CD14-positive monocyte (primary cell): ENCODE results near the gene UBE2G2. TPM values are rescaled to one million over a fixed set of nuclear protein-coding genes. Genes with fewer than 3 reads are reported as not detected.

Experiments
- DNase-seq, 3 donors: peaks; one replicate each; pipeline ENCODE4 v3.0.0-alpha.2; 2011 to 2022
- H2AFZ ChIP-seq: 2 replicates; pipeline ENCODE4 v1.6.0; 2012; ENCODE audit warnings: mild to moderate bottlenecking, low read depth, low read length, inconsistent platforms; ENCODE audit not compliant: insufficient read depth, poor library complexity, severe bottlenecking
- H3K27ac ChIP-seq, 2 donors: 1 replicate in 1 of 2; 2 replicates in 1 of 2; pipeline ENCODE4 v1.5.1; 2012 to 2013; ENCODE audit warnings: low read length in 2 of 2, control low read depth in 1 of 2, inconsistent platforms in 1 of 2, low read depth in 1 of 2, mild to moderate bottlenecking in 1 of 2
- H3K27me3 ChIP-seq, 2 donors: one replicate each; pipeline versions ENCODE4 v1.6.0 to v1.6.1; 2011 to 2013; ENCODE audit warnings: low read length in 2 of 2; ENCODE audit not compliant: control insufficient read depth in 2 of 2, insufficient read depth in 2 of 2
- H3K36me3 ChIP-seq, 2 donors: replicated peaks in 1 of 2; 1 replicate in 1 of 2; 2 replicates in 1 of 2; pipeline versions ENCODE4 v1.5.1 to v1.6.1; 2012 to 2013; ENCODE audit warnings: low read length in 2 of 2, control low read depth in 1 of 2, inconsistent platforms in 1 of 2, mild to moderate bottlenecking in 1 of 2; ENCODE audit not compliant: insufficient read depth in 2 of 2, control insufficient read depth in 1 of 2
- H3K4me1 ChIP-seq, 2 donors: 1 replicate in 1 of 2; 2 replicates in 1 of 2; pipeline versions ENCODE4 v1.5.1 to v1.6.1; 2012 to 2013; ENCODE audit warnings: low read length in 2 of 2, control low read depth in 1 of 2, inconsistent platforms in 1 of 2, mild to moderate bottlenecking in 1 of 2, moderate library complexity in 1 of 2; ENCODE audit not compliant: insufficient read depth in 2 of 2, control insufficient read depth in 1 of 2
- H3K4me2 ChIP-seq: replicated peaks from 2 replicates; pipeline ENCODE3; 2012; ENCODE audit warnings: low read length, moderate library complexity, mild to moderate bottlenecking; ENCODE audit not compliant: poor library complexity, severe bottlenecking; ENCODE audit errors: extremely low read depth
- H3K4me3 ChIP-seq, 3 experiments: fragments of 200-600 bp in 1 of 3; sonication (generic) in 1 of 3; replicated peaks in 1 of 3; 1 replicate in 2 of 3; 2 replicates in 1 of 3; pipeline ENCODE4 v1.5.1; 2011 to 2013; ENCODE audit warnings: low read length in 3 of 3, mild to moderate bottlenecking in 3 of 3, control low read depth in 2 of 3, low read depth in 2 of 3, inconsistent platforms in 1 of 3, moderate library complexity in 1 of 3
- H3K79me2 ChIP-seq: 2 replicates; pipeline ENCODE4 v1.6.0; 2012; ENCODE audit warnings: mild to moderate bottlenecking, control low read depth, inconsistent platforms, low read length, moderate library complexity; ENCODE audit not compliant: insufficient read depth
- H3K9ac ChIP-seq: 2 replicates; pipeline ENCODE4 v1.6.0; 2017; ENCODE audit warnings: low read length, mild to moderate bottlenecking; ENCODE audit not compliant: insufficient read depth, poor library complexity, severe bottlenecking
- H3K9me3 ChIP-seq, 2 donors: replicated peaks in 1 of 2; 1 replicate in 1 of 2; 2 replicates in 1 of 2; pipeline versions ENCODE4 v1.5.1 to v1.6.1; 2012 to 2013; ENCODE audit warnings: low read length in 2 of 2, control low read depth in 1 of 2; ENCODE audit not compliant: control insufficient read depth in 1 of 2, insufficient read depth in 1 of 2
- H4K20me1 ChIP-seq: 2 replicates; pipeline ENCODE4 v1.6.0; 2012; ENCODE audit warnings: mild to moderate bottlenecking, low read length, control low read depth, moderate library complexity; ENCODE audit not compliant: insufficient read depth
- H3K27ac Mint-ChIP-seq, 7 donors: one replicate each; pipeline ENCODE4 v1.8.0; 2020; ENCODE audit warnings: mild to moderate bottlenecking in 7 of 7, mixed read lengths in 7 of 7, moderate library complexity in 6 of 7, inconsistent platforms in 2 of 7
- H3K27me3 Mint-ChIP-seq, 3 donors: one replicate each; pipeline ENCODE4 v1.8.0; 2021 to 2022; ENCODE audit warnings: low read depth in 3 of 3, mild to moderate bottlenecking in 3 of 3, mixed read lengths in 3 of 3, moderate library complexity in 3 of 3, inconsistent platforms in 1 of 3
- H3K36me3 Mint-ChIP-seq, 2 donors: one replicate each; pipeline ENCODE4 v1.8.0; 2020; ENCODE audit warnings: mixed read lengths in 2 of 2, inconsistent platforms in 1 of 2, mild to moderate bottlenecking in 1 of 2
- H3K4me1 Mint-ChIP-seq: one replicate; pipeline ENCODE4 v1.8.0; 2020; ENCODE audit warnings: mild to moderate bottlenecking, mixed read lengths
- H3K4me3 Mint-ChIP-seq, 2 donors: one replicate each; pipeline ENCODE4 v1.8.0; 2020; ENCODE audit warnings: mild to moderate bottlenecking in 2 of 2, mixed read lengths in 2 of 2, moderate library complexity in 1 of 2
- H3K9me3 Mint-ChIP-seq, 7 donors: one replicate each; pipeline ENCODE4 v1.8.0; 2020 to 2022; ENCODE audit warnings: mixed read lengths in 7 of 7, mild to moderate bottlenecking in 6 of 7, moderate library complexity in 6 of 7, inconsistent platforms in 2 of 7
- CTCF ChIP-seq: fragments of 200-600 bp; IDR thresholded peaks from one replicate; pipeline ENCODE4 v1.8.0; 2022; ENCODE audit warnings: antibody characterized with exemption, mild to moderate bottlenecking
- WGBS: methylation state at CpG from one replicate; pipeline ENCODE4 v1.1.5; 2013; ENCODE audit warnings: missing lambda C conversion rate; ENCODE audit not compliant: insufficient coverage; 5-methylcytosine and 5-hydroxymethylcytosine counted together
- intact Hi-C, 2 donors: fragments of 100-400 bp; cut with micrococcal nuclease; formaldehyde crosslinking; loops; one replicate each; pipeline versions ENCODE4 v1.15.0 to v1.15.1; 2023
- polyA plus RNA-seq, 3 donors: library from polyadenylated mRNA; depleted of rRNA in 1 of 3; unstranded in 2 of 3; stranded (reverse) in 1 of 3; fragments of 300-500 nt in 2 of 3; fragments of >200 nt in 1 of 3; fragmentation: Illumina TruSeq in 2 of 3; gene quantifications; 1 replicate in 2 of 3; 2 replicates in 1 of 3; pipeline ENCODE4 v1.2.3, GENCODE V29; 2012 to 2021

Gene UBE2G2
- polyA plus RNA-seq, 3 donors: 22.5 to 123 (median 31.0) TPM

GRCh38 chr21:44730028-44730395 is 71.6 kb downstream of the UBE2G2 start:
- no peaks in the 10 kb centered on the region for H3K4me1 ChIP-seq
- TF ChIP-seq CTCF: no peak
- H3K9me3 ChIP-seq: peaks cover 2 to 13% of the 10 kb centered on the region in 2 donors
- no peak overlapping the region for H3K27ac Mint-ChIP-seq
- no peak overlapping the region for H3K9ac ChIP-seq
- no peak overlapping the region for H2AFZ ChIP-seq
- H3K27me3 ChIP-seq: peaks cover 0 to 3% of the 10 kb centered on the region in 2 donors
- WGBS: 88% methylated on average over 4 of the region's 7 CpGs
- no peak overlapping the region for H3K4me2 ChIP-seq
- H3K27me3 Mint-ChIP-seq: peaks cover 6 to 28% (median 24%) of the 10 kb centered on the region in 3 donors
- peaks cover 3% of the 10 kb centered on the region for H3K4me1 Mint-ChIP-seq
- no peaks in the 10 kb centered on the region for H4K20me1 ChIP-seq
- H3K36me3 Mint-ChIP-seq: no peaks in the 10 kb centered on the region
- H3K4me3 ChIP-seq: no peak overlapping the region
- DNase-seq: no peak
- intact Hi-C loops: no loop called here
- peaks cover 7 to 25% (median 13%) of the 10 kb centered on the region in 7 donors for H3K9me3 Mint-ChIP-seq
- peak overlapping the region in 1 of 2 donors; percentile 9 for H3K4me3 Mint-ChIP-seq
- H3K27ac ChIP-seq: no peak overlapping the region
- H3K79me2 ChIP-seq: no peaks in the 10 kb centered on the region
- H3K36me3 ChIP-seq: no peaks in the 10 kb centered on the region

GRCh38 chr21:44729336-44730027 is 72.1 kb downstream of the UBE2G2 start:
- peaks cover 0 to 8% of the 10 kb centered on the region in 2 donors for H3K9me3 ChIP-seq
- no peak overlapping the region for H3K27ac Mint-ChIP-seq
- no peak overlapping the region for H3K27ac ChIP-seq
- TF ChIP-seq CTCF: no peak
- H3K27me3 ChIP-seq: peaks cover 0 to 6% of the 10 kb centered on the region in 2 donors
- H3K36me3 ChIP-seq: no peaks in the 10 kb centered on the region
- no peak overlapping the region for H2AFZ ChIP-seq
- no peaks in the 10 kb centered on the region for H3K4me1 ChIP-seq
- 96% methylated on average over 21 of the region's 23 CpGs for WGBS
- H3K4me1 Mint-ChIP-seq: peaks cover 3% of the 10 kb centered on the region
- intact Hi-C loops: no loop called here
- H3K9me3 Mint-ChIP-seq: peaks cover 3 to 20% (median 10%) of the 10 kb centered on the region in 7 donors
- no peak overlapping the region for H3K4me2 ChIP-seq
- H3K4me3 ChIP-seq: no peak overlapping the region
- no peaks in the 10 kb centered on the region for H4K20me1 ChIP-seq
- H3K4me3 Mint-ChIP-seq: no peak overlapping the region
- DNase-seq: no peak
- no peak overlapping the region for H3K9ac ChIP-seq
- no peaks in the 10 kb centered on the region for H3K36me3 Mint-ChIP-seq
- peaks cover 10 to 33% (median 28%) of the 10 kb centered on the region in 3 donors for H3K27me3 Mint-ChIP-seq
- H3K79me2 ChIP-seq: no peaks in the 10 kb centered on the region
